ENCODE results near the gene CXCL10.

- TF ChIP-seq CTCF (IDR thresholded peaks at IDR 0.05) (no peak), POLR2A (IDR thresholded peaks at IDR 0.05; ENCODE audit: low read depth) (no peak), POLR2AphosphoS5 (IDR thresholded peaks at IDR 0.05) (no peak), EP300 (IDR thresholded peaks at IDR 0.05) (no peak)
Measured at GRCh38 chr4:76029300-76029699, 6.0 kb upstream of the CXCL10 start.
